Thoracic aorta (tissue), 2 donors: Measurements from ENCODE around the gene PHLDB2. TPM values are rescaled to one million over a fixed set of nuclear protein-coding genes. Genes with fewer than 3 reads are reported as not detected.

ENCODE experiments used
- ATAC-seq: fragments of 150-250 bp; one replicate; pipeline ENCODE4 v1.8.0; 2017; ENCODE audit warnings: low read depth; ENCODE audit not compliant: insufficient number of reproducible peaks, low FRiP score
- DNase-seq: peaks from one replicate; pipeline ENCODE4 v3.0.0-alpha.2; 2020; ENCODE audit warnings: low spot score
- H3K27ac ChIP-seq, 2 donors: fragments of 200-600 bp; sonication (generic); 1 replicate in 1 of 2; 2 replicates in 1 of 2; pipeline ENCODE4 v1.5.1; 2016; ENCODE audit warnings: mild to moderate bottlenecking in 2 of 2, moderate library complexity in 2 of 2
- H3K27me3 ChIP-seq: fragments of 200-600 bp; sonication (generic); replicated peaks from 2 replicates; pipeline ENCODE4 v1.6.0; 2016; ENCODE audit warnings: mild to moderate bottlenecking; ENCODE audit not compliant: insufficient read depth
- H3K36me3 ChIP-seq: fragments of 200-600 bp; sonication (generic); one replicate; pipeline ENCODE4 v1.5.1; 2016
- H3K4me1 ChIP-seq, 2 donors: fragments of 200-600 bp; sonication (generic); 1 replicate in 1 of 2; 2 replicates in 1 of 2; pipeline versions ENCODE4 v1.5.1 to v1.6.0; 2016; ENCODE audit warnings: low read depth in 2 of 2, mild to moderate bottlenecking in 1 of 2; ENCODE audit not compliant: control insufficient read depth in 1 of 2
- H3K4me3 ChIP-seq: fragments of 200-600 bp; sonication (generic); 2 replicates; pipeline ENCODE4 v1.5.1; 2016; ENCODE audit warnings: mild to moderate bottlenecking
- H3K9me3 ChIP-seq: fragments of 200-600 bp; sonication (generic); 2 replicates; pipeline ENCODE4 v1.5.1; 2016
- CTCF ChIP-seq: fragments of 200-600 bp; sonication (generic); IDR thresholded peaks from one replicate; pipeline ENCODE4 v1.5.1; 2019; ENCODE audit warnings: antibody characterized with exemption
- total RNA-seq, 2 donors: library from RNA; depleted of rRNA; stranded (reverse); fragments of >200 nt; gene quantifications; one replicate each; pipeline versions ENCODE4 v1.1.0 to v1.2.3, GENCODE V29; 2016

PHLDB2 gene
- total RNA-seq, 2 donors from 2014 or later = 99.0 to 140 TPM

DNA sequence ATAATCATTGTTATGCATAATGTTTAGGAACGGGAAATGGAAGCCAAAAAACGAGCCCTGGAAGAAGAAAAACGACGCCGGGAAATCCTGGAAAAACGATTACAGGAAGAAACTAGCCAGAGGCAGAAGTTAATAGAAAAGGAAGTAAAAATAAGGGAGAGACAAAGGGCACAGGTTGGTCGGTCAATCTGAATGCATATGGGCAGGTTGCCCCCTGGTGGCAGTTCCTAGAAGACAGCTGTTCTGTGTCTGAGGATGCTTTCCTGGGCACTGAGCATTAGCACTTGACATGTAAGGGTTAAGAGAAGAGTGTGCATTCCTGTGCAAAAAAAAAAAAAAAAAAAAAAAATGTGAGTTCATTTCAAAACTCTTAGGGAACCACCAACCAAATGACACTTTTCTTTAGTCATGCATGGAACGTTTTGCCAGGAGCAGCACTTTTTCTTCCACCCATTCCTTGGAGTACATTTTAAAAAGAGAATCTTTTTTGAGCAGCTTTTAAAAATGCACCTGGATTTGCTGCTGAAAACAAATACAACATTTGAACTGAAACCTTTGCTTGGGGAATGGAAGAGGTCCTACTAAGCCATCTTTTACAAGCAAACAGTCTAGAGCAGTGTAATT is 108.7 kb downstream of the PHLDB2 start:
- no peaks in the 10 kb centered on the region for H3K27me3 ChIP-seq
- ATAC-seq (peak; percentile 53), DNase-seq (peak; percentile 67)
- peaks cover 7% of the 10 kb centered on the region for H3K36me3 ChIP-seq
- peaks cover 0 to 23% of the 10 kb centered on the region in 2 donors for H3K4me1 ChIP-seq
- no peak overlapping the region for H3K4me3 ChIP-seq
- peak; percentile 88 for TF ChIP-seq CTCF
- H3K9me3 ChIP-seq = no peaks in the 10 kb centered on the region
- peak overlapping the region in 1 of 2 donors; percentile 53 for H3K27ac ChIP-seq

GRCh38 chr3:111968319-111969054 is 109.4 kb downstream of the PHLDB2 start:
- DNase-seq = no peak
- no peaks in the 10 kb centered on the region for H3K9me3 ChIP-seq
- peaks cover 0 to 23% of the 10 kb centered on the region in 2 donors for H3K4me1 ChIP-seq
- peak overlapping the region in 1 of 2 donors; percentile 9 for H3K27ac ChIP-seq
- no peak for TF ChIP-seq CTCF
- peaks cover 7% of the 10 kb centered on the region for H3K36me3 ChIP-seq
- no peak for ATAC-seq
- H3K4me3 ChIP-seq = no peak overlapping the region
- H3K27me3 ChIP-seq = no peaks in the 10 kb centered on the region

- DNase-seq = no peak
- Histone ChIP-seq H3K27me3 (no peaks in the 10 kb centered on the region), H3K4me3 (no peak overlapping the region), H3K27ac (no peak overlapping the region), H3K9me3 (no peaks in the 10 kb centered on the region), H3K36me3 (peaks cover 17% of the 10 kb centered on the region), H3K4me1 (peaks cover 0 to 23% of the 10 kb centered on the region in 2 donors)
- TF ChIP-seq CTCF = no peak
- ATAC-seq = no peak
These were observed 111.3 kb downstream of the PHLDB2 start for GRCh38 chr3:111970376-111970775.

DNA sequence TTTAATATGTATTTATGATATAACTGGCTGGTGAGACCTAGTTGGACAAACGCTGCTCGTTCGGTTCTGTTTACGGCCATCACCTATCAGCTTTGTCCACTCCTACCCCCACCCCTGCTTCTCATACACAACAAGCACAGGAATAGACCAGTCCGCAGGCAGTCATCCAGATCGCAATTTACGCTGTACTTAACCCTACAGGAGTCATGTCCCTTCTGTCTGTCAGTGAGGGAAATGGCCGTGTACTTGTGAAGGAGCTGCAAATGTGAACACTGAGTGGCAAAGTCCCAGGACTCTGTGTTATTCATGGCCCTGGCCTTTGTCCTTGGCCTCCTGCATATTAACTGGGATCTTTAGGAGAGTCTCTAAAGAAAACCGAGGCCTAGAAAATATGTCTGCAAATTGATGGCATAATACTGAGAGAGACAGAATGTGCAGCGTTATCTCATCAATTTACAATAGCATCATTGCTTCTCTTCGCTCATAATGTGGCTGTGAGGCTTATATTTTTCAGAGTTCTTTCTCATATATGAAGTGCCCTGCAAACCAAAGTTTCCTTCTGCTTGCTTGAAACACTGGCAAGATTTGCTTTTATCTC is 112.6 kb downstream of the PHLDB2 start:
- ATAC-seq (no peak), DNase-seq (no peak)
- H3K9me3 ChIP-seq = no peaks in the 10 kb centered on the region
- no peaks in the 10 kb centered on the region for H3K27me3 ChIP-seq
- H3K27ac ChIP-seq = no peak overlapping the region
- TF ChIP-seq CTCF = no peak
- H3K36me3 ChIP-seq = peaks cover 17% of the 10 kb centered on the region
- no peak overlapping the region for H3K4me3 ChIP-seq
- peaks cover 0 to 23% of the 10 kb centered on the region in 2 donors for H3K4me1 ChIP-seq

- TF ChIP-seq CTCF = no peak
- Histone ChIP-seq H3K27ac (no peak overlapping the region), H3K9me3 (no peaks in the 10 kb centered on the region), H3K4me3 (no peak overlapping the region), H3K36me3 (peaks cover 17% of the 10 kb centered on the region), H3K4me1 (peaks cover 0 to 13% of the 10 kb centered on the region in 2 donors), H3K27me3 (no peaks in the 10 kb centered on the region)
- DNase-seq (no peak), ATAC-seq (no peak)
These were observed 113.8 kb downstream of the PHLDB2 start for GRCh38 chr3:111972891-111973290.
